Heart right ventricle (tissue), 16 donors: Measurements from ENCODE around the gene TMEM63B. TPM values are rescaled to one million over a fixed set of nuclear protein-coding genes. Genes with fewer than 3 reads are reported as not detected.

Source experiments
- ATAC-seq, 8 donors: fragments of 200-7000 bp; cut with Tn5 transposase; one replicate each; pipeline ENCODE4 v1.9.1; 2020; ENCODE audit warnings: mild to moderate bottlenecking in 8 of 8, moderate library complexity in 8 of 8, moderate number of reproducible peaks in 1 of 8
- DNase-seq, 2 donors: peaks; one replicate each; pipeline ENCODE4 v3.0.0-alpha.2; 2020
- H3K27ac ChIP-seq, 10 donors: fragments of 200-600 bp; sonication (generic) in 2 of 10; one replicate each; pipeline versions ENCODE4 v1.5.0 to v1.8.0; 2020 to 2022; ENCODE audit warnings: mild to moderate bottlenecking in 3 of 10
- H3K27me3 ChIP-seq, 7 donors: fragments of 200-600 bp; one replicate each; pipeline ENCODE4 v1.8.0; 2021 to 2022; ENCODE audit warnings: mild to moderate bottlenecking in 2 of 7
- H3K36me3 ChIP-seq, 9 donors: fragments of 200-600 bp; sonication (generic) in 1 of 9; one replicate each; pipeline versions ENCODE4 v1.5.0 to v1.8.0; 2020 to 2022; ENCODE audit warnings: mild to moderate bottlenecking in 2 of 9
- H3K4me1 ChIP-seq, 9 donors: fragments of 200-600 bp; sonication (generic) in 1 of 9; one replicate each; pipeline versions ENCODE4 v1.5.0 to v1.8.0; 2020 to 2022; ENCODE audit warnings: mild to moderate bottlenecking in 4 of 9
- H3K4me3 ChIP-seq, 10 donors: fragments of 200-600 bp; sonication (generic) in 2 of 10; one replicate each; pipeline versions ENCODE4 v1.5.0 to v1.8.0; 2020 to 2022; ENCODE audit warnings: mild to moderate bottlenecking in 7 of 10, moderate library complexity in 2 of 10
- H3K9me3 ChIP-seq, 11 donors: fragments of 200-600 bp in 10 of 11; sonication (generic) in 2 of 11; one replicate each; pipeline versions ENCODE4 v1.5.0 to v1.8.0; 2013 to 2022; ENCODE audit warnings: mild to moderate bottlenecking in 2 of 11, control low read depth in 1 of 11, moderate library complexity in 1 of 11
- CTCF ChIP-seq, 9 donors: fragments of 200-600 bp; sonication (generic) in 2 of 9; IDR thresholded peaks; one replicate each; pipeline versions ENCODE4 v1.5.0 to v1.8.0; 2021 to 2022; ENCODE audit warnings: antibody characterized with exemption in 9 of 9, mild to moderate bottlenecking in 5 of 9, moderate library complexity in 1 of 9
- WGBS, 2 donors: extraction: QIAGEN DNeasy Blood & Tissue Kit; methylation state at CpG; one replicate each; pipeline ENCODE4 v1.1.7; 2013; ENCODE audit warnings: inconsistent platforms in 1 of 2; 5-methylcytosine and 5-hydroxymethylcytosine counted together
- intact Hi-C, 10 donors: fragments of 100-400 bp; cut with DNase I; formaldehyde crosslinking; loops; one replicate each; pipeline versions ENCODE4 v1.11.1 to v1.14.2; 2022
- polyA plus RNA-seq, 2 donors: library from polyadenylated mRNA; stranded (reverse); fragments of 200-250 nt; gene quantifications; one replicate each; pipeline ENCODE4 v1.2.3, GENCODE V29; 2013
- total RNA-seq, 10 donors: library from RNA; stranded (reverse); fragmentation: NEBNext Ultra II Directional in 3 of 10; extraction: Animal tissue kit (Norgen Biotek cat#: 25700) in 3 of 10; gene quantifications; one replicate each; pipeline versions ENCODE4 v1.2.1 to v1.2.4, GENCODE V29; 2021 to 2023
- donor health status: Arrhythmogenic right ventricular cardiomyopathy.
- donor health status: ischemic (EF 13 %, LVEDD 7.1; RV severe dilation, severe dysfunction).
- donor health status: healthy with polysubstance abuse.
- donor health status: DM: no; HTN: yes; CAD: no.
- donor health status: DM: no; HTN: no; CAD: no.
- donor health status: ischemic (EF 25% LVEDD 6.9; RV normal size, moderate dysfunction).
- donor health status: ischemic (EF 25% LVEDD 5.7; RV mildly dilated, moderate dysfunction).
- donor health status: healthy.
- donor health status: DM: yes; HTN: yes; CAD: no.
- donor health status: Ischemic cardiomyopathy.
- donor health status: ischemic (EF 35%, LVEDD 5.7; RV mildly dilated, moderate dysfunction).
- donor health status: nonischemic (EF 11% LVEDD 7.7; RV severe dilation, severe dysfunction).
- donor health status: DM: yes; HTN: yes; CAD: no.
- donor health status: PGD.
- donor health status: ischemic (EF 29% LVEDD 5.4; RV normal size, mild dysfunction).
- donor health status: nonischemic (EF 23%, LVEDD 6.1; RV moderate dilation, normal function).

The TMEM63B gene
- total and polyA plus RNA-seq, 12 donors = 20.3 to 67.1 (median 37.3) TPM

DNA sequence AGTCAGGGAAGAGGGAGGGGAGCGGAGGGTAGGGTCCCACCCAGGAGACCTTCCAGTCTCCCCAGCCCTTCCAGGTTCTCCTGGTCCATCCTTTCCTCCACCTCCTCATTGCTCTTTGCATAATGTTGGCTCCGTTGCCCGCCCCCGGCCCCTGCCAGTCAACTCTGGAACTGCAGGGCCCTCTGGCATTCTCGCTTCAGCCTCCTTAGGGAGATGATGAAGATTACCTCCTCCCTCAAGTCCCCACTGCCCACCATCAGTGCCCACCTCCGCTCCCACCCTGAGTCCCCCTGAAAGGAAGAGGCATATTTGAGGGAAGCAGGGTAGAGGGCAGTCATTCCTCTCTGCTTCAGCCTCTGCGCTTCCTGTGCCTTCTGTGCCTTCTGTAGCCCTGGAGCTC is 8.5 kb downstream of the TMEM63B start:
- DNase-seq (no peak), ATAC-seq (no peak)
- intact Hi-C loops = loop anchor here in 1 of 10 donors (5.0 kb wide), 1 partner anchor 34 kb away; no protein-coding TSS in a partner anchor
- peaks cover 0 to 68% (median 28%) of the 10 kb centered on the region in 9 donors for H3K36me3 ChIP-seq
- no peak overlapping the region for H3K27ac ChIP-seq
- peaks cover 0 to 20% (median 11%) of the 10 kb centered on the region in 9 donors for H3K4me1 ChIP-seq
- WGBS, 2 donors = 88 to 97% methylated on average over 7 of the region's 7 CpGs
- H3K4me3 ChIP-seq = no peak overlapping the region
- H3K9me3 ChIP-seq = no peaks in the 10 kb centered on the region
- TF ChIP-seq CTCF (IDR thresholded peaks at IDR 0.05) = no peak
- no peaks in the 10 kb centered on the region for H3K27me3 ChIP-seq

- WGBS, 2 donors = 61 to 66% methylated on average over 6 of the region's 6 CpGs
- Histone ChIP-seq H3K9me3 (no peaks in the 10 kb centered on the region), H3K4me3 (no peak overlapping the region), H3K27me3 (no peaks in the 10 kb centered on the region), H3K4me1 (peaks cover 0 to 4% (median under 1%) of the 10 kb centered on the region in 9 donors), H3K27ac (no peak overlapping the region), H3K36me3 (peaks cover 0 to 97% (median 29%) of the 10 kb centered on the region in 9 donors)
- no peak for TF ChIP-seq CTCF (IDR thresholded peaks at IDR 0.05)
- no peak for ATAC-seq
- DNase-seq = no peak
- intact Hi-C loops = loop anchor here in 1 of 10 donors (5.0 kb wide), 1 partner anchor 37 kb away; no protein-coding TSS in a partner anchor
Observed at GRCh38 chr6:44138717-44139350, 11.5 kb downstream of the TMEM63B start.

GRCh38 chr6:44139351-44139743 is 12.0 kb downstream of the TMEM63B start:
- no peaks in the 10 kb centered on the region for H3K9me3 ChIP-seq
- H3K27me3 ChIP-seq = no peaks in the 10 kb centered on the region
- DNase-seq = no peak
- H3K4me1 ChIP-seq = no peaks in the 10 kb centered on the region
- TF ChIP-seq CTCF (IDR thresholded peaks at IDR 0.05) = no peak
- H3K4me3 ChIP-seq = no peak overlapping the region
- H3K27ac ChIP-seq = no peak overlapping the region
- 84 to 85% methylated on average over 10 of the region's 10 CpGs for WGBS, 2 donors
- intact Hi-C loops = loop anchor here in 1 of 10 donors (5.0 kb wide), 1 partner anchor 37 kb away; no protein-coding TSS in a partner anchor
- no peak for ATAC-seq
- H3K36me3 ChIP-seq = peaks cover 0 to 100% (median 29%) of the 10 kb centered on the region in 9 donors

DNA sequence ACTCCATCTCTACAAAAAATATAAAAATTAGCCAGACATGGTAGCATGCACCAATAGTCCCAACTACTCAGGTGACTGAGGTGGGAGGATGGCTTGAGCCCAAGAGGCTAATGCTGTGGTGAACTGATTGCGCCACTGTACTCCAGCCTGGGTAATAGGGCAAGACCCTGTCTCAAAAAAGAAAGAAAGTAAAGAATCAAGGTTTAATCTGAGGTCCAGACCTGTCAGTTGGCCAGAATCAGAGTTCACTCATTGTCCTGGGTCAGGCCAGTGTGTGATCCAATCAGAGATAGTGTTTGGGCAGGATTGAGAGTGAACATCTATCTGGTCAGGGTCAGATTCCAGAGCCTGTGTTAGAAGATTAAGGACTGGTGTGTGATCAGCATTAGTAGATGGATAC is 15.5 kb downstream of the TMEM63B start:
- Histone ChIP-seq H3K9me3 (no peaks in the 10 kb centered on the region), H3K4me1 (no peaks in the 10 kb centered on the region), H3K27me3 (no peaks in the 10 kb centered on the region), H3K4me3 (no peak overlapping the region), H3K36me3 (peaks cover 0 to 100% (median 28%) of the 10 kb centered on the region in 9 donors), H3K27ac (no peak overlapping the region)
- intact Hi-C loops = no loop called here
- no peak for TF ChIP-seq CTCF (IDR thresholded peaks at IDR 0.05)
- WGBS, 2 donors = 100% methylated on average over 1 of the region's 1 CpG
- DNase-seq (no peak), ATAC-seq (no peak)
